Measurements from ENCODE around the gene BAG3.
A peak's percentile ranks its signal among the peaks of the same experiment; 100 is the strongest.

BAG3 gene

GRCh38 chr10:119667562-119668328, 16.6 kb downstream of the BAG3 start:
- no peak for DNase-seq

GRCh38 chr10:119668461-119668860, 17.3 kb downstream of the BAG3 start:
- DNase-seq: no peak

GRCh38 chr10:119669331-119669730, 18.2 kb downstream of the BAG3 start:
- no peak for DNase-seq

- DNase-seq: no peak
These were observed 18.9 kb downstream of the BAG3 start for GRCh38 chr10:119669975-119670640.

GRCh38 chr10:119670717-119671116, 19.5 kb downstream of the BAG3 start:
- DNase-seq: no peak

GRCh38 chr10:119671381-119671780, 20.2 kb downstream of the BAG3 start:
- DNase-seq: no peak

GRCh38 chr10:119672291-119672690, 21.1 kb downstream of the BAG3 start:
- no peak for DNase-seq

GRCh38 chr10:119673271-119673670, 22.1 kb downstream of the BAG3 start:
- DNase-seq: no peak

- DNase-seq: no peak
These were observed 24.4 kb downstream of the BAG3 start for GRCh38 chr10:119675483-119676170.

GRCh38 chr10:119677126-119677525, 25.9 kb downstream of the BAG3 start:
- DNase-seq: no peak

GRCh38 chr10:119677904-119678755, 26.9 kb downstream of the BAG3 start:
- DNase-seq: no peak

- no peak for DNase-seq
These were observed 28.3 kb downstream of the BAG3 start for GRCh38 chr10:119679480-119679829.

- DNase-seq: no peak
These were observed 28.9 kb downstream of the BAG3 start for GRCh38 chr10:119680050-119680449.

GRCh38 chr10:119680650-119681081, 29.5 kb downstream of the BAG3 start:
- no peak for DNase-seq

GRCh38 chr10:119686465-119687191, 35.4 kb downstream of the BAG3 start:
- peak; percentile 86 for DNase-seq

- no peak for DNase-seq
These were observed 36.2 kb downstream of the BAG3 start for GRCh38 chr10:119687192-119688032.

GRCh38 chr10:119688033-119688508, 36.9 kb downstream of the BAG3 start:
- DNase-seq: no peak

GRCh38 chr10:119689016-119689580, 37.9 kb downstream of the BAG3 start:
- DNase-seq: no peak

- DNase-seq: no peak
These were observed 40.5 kb downstream of the BAG3 start for GRCh38 chr10:119691726-119692125.

- DNase-seq: no peak
These were observed 42.2 kb downstream of the BAG3 start for GRCh38 chr10:119693262-119693957.

Data from activated CD8-positive, alpha-beta memory T cell treated with anti-CD3 and anti-CD28 coated beads, Interleukin-2, amount 50 U/mL, for 4 hours (primary cell).